ENCODE data around the gene ADGRL1. TPM values are rescaled to one million over a fixed set of nuclear protein-coding genes. Genes with fewer than 3 reads are reported as not detected.
A peak's percentile ranks its signal among the peaks of the same experiment; 100 is the strongest.
"Not testable (repeated sequence)": the region's sequence is repeated elsewhere in the genome, so short reads cannot be mapped to it uniquely, and the experiment has no call there.

ADGRL1 gene
- polyA plus RNA-seq, 1 of the 3 experiments (the other 2 are of a cell fraction), result 13.4 TPM

DNA sequence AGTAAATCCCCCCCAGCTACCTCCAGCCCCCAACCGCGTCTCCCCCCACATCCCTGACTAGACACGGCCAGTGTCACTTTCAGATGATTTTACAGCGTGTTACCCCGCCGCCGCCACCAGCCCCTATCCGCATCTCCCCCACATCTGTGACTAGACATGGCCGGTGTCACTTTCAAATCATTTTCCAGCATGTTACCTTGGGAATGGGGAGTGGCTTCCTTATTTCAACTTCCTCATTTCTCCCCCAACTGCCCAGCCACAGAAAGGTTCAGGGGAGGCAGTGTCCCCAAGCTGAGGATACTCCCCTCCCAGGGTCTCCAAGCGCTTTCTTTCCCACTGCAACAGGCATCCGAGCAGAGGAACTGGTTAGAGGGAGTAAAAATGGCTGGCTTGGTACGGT is 18.4 kb downstream of the ADGRL1 start:
- Histone ChIP-seq H2AFZ (ENCODE audit: low read depth) (no peak overlapping the region), H3K4me3 (ENCODE audit: low read depth in 2 of 2, low read length in 1 of 2) (no peak overlapping the region), H3K4me2 (no peak overlapping the region), H3K36me3 (replicated peaks in 1 of 2; ENCODE audit: control insufficient read depth in 1 of 2, insufficient read depth in 2 of 2, low read length in 1 of 2) (no peaks in the 10 kb centered on the region), H3K9me3 (no peaks in the 10 kb centered on the region), H3K27ac (ENCODE audit: low read depth in 2 of 2, low read length in 1 of 2) (no peak overlapping the region), H4K20me1 (ENCODE audit: insufficient read depth) (0 out of 2 replicates have a peak, but pooled peaks cover 4% of the 10 kb centered on the region), H3K27me3 (ENCODE audit: insufficient read depth) (no peaks in the 10 kb centered on the region), H3K79me2 (ENCODE audit: insufficient read depth) (no peaks in the 10 kb centered on the region), H3K9ac (no peak overlapping the region), H3F3A (replicated peaks; ENCODE audit: insufficient read depth) (no peaks in the 10 kb centered on the region), H3K4me1 (ENCODE audit: control insufficient read depth in 1 of 2, insufficient read depth in 2 of 2, low read depth in 1 of 2, low read length in 1 of 2) (peaks cover 0 to 10% of the 10 kb centered on the region in 2 experiments; a peak in 1 of 4 replicates), H3K9me2 (no peaks in the 10 kb centered on the region)
- DNase-seq, result peak; percentile 11
- 91% methylated on average over 12 of the region's 12 CpGs for WGBS (ENCODE audit: low lambda C conversion rate)
- POLR2A ChIA-PET, result no interaction called here
- TF ChIP-seq NRF1 (IDR thresholded peaks at IDR 0.05; ENCODE audit: low read depth, low read length) (no peak), TCF12 (IDR thresholded peaks at IDR 0.05) (no peak), RXRA (IDR thresholded peaks at IDR 0.05; ENCODE audit: borderline replicate concordance, low read depth) (no peak), SIN3A (IDR thresholded peaks at IDR 0.05; ENCODE audit: borderline replicate concordance, low read depth, low read length) (no peak), NFIC (IDR thresholded peaks at IDR 0.05; ENCODE audit: borderline replicate concordance) (no peak), RCOR1 (IDR thresholded peaks at IDR 0.05; ENCODE audit: low read length) (no peak), GABPA (IDR thresholded peaks at IDR 0.05; ENCODE audit: low read depth) (no peak), GATA2 (CRISPR knock-in tag; IDR thresholded peaks at IDR 0.05) (no peak), EZH2phosphoT487 (IDR thresholded peaks at IDR 0.05; ENCODE audit: borderline replicate concordance, low read depth) (no peak), SMC3 (IDR thresholded peaks at IDR 0.05; ENCODE audit: low read depth, low read length) (no peak), RFX5 (IDR thresholded peaks at IDR 0.05; ENCODE audit: low read length) (no peak)
- TF ChIP-seq, protein P1, sequence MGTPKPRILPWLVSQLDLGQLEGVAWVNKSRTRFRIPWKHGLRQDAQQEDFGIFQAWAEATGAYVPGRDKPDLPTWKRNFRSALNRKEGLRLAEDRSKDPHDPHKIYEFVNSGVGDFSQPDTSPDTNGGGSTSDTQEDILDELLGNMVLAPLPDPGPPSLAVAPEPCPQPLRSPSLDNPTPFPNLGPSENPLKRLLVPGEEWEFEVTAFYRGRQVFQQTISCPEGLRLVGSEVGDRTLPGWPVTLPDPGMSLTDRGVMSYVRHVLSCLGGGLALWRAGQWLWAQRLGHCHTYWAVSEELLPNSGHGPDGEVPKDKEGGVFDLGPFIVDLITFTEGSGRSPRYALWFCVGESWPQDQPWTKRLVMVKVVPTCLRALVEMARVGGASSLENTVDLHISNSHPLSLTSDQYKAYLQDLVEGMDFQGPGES (IDR thresholded peaks at IDR 0.05; ENCODE audit: low read depth, low read length), result no peak
- TF ChIP-seq, protein P2, sequence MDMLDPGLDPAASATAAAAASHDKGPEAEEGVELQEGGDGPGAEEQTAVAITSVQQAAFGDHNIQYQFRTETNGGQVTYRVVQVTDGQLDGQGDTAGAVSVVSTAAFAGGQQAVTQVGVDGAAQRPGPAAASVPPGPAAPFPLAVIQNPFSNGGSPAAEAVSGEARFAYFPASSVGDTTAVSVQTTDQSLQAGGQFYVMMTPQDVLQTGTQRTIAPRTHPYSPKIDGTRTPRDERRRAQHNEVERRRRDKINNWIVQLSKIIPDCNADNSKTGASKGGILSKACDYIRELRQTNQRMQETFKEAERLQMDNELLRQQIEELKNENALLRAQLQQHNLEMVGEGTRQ (IDR thresholded peaks at IDR 0.05; ENCODE audit: borderline replicate concordance, low read depth, low read length), result no peak
- TF ChIP-seq, protein P3, sequence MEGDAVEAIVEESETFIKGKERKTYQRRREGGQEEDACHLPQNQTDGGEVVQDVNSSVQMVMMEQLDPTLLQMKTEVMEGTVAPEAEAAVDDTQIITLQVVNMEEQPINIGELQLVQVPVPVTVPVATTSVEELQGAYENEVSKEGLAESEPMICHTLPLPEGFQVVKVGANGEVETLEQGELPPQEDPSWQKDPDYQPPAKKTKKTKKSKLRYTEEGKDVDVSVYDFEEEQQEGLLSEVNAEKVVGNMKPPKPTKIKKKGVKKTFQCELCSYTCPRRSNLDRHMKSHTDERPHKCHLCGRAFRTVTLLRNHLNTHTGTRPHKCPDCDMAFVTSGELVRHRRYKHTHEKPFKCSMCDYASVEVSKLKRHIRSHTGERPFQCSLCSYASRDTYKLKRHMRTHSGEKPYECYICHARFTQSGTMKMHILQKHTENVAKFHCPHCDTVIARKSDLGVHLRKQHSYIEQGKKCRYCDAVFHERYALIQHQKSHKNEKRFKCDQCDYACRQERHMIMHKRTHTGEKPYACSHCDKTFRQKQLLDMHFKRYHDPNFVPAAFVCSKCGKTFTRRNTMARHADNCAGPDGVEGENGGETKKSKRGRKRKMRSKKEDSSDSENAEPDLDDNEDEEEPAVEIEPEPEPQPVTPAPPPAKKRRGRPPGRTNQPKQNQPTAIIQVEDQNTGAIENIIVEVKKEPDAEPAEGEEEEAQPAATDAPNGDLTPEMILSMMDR (IDR thresholded peaks at IDR 0.05), result no peak
- TF ChIP-seq, protein P4, sequence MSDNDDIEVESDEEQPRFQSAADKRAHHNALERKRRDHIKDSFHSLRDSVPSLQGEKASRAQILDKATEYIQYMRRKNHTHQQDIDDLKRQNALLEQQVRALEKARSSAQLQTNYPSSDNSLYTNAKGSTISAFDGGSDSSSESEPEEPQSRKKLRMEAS (IDR thresholded peaks at IDR 0.05; ENCODE audit: low read depth), result no peak
- TF ChIP-seq, protein P5, sequence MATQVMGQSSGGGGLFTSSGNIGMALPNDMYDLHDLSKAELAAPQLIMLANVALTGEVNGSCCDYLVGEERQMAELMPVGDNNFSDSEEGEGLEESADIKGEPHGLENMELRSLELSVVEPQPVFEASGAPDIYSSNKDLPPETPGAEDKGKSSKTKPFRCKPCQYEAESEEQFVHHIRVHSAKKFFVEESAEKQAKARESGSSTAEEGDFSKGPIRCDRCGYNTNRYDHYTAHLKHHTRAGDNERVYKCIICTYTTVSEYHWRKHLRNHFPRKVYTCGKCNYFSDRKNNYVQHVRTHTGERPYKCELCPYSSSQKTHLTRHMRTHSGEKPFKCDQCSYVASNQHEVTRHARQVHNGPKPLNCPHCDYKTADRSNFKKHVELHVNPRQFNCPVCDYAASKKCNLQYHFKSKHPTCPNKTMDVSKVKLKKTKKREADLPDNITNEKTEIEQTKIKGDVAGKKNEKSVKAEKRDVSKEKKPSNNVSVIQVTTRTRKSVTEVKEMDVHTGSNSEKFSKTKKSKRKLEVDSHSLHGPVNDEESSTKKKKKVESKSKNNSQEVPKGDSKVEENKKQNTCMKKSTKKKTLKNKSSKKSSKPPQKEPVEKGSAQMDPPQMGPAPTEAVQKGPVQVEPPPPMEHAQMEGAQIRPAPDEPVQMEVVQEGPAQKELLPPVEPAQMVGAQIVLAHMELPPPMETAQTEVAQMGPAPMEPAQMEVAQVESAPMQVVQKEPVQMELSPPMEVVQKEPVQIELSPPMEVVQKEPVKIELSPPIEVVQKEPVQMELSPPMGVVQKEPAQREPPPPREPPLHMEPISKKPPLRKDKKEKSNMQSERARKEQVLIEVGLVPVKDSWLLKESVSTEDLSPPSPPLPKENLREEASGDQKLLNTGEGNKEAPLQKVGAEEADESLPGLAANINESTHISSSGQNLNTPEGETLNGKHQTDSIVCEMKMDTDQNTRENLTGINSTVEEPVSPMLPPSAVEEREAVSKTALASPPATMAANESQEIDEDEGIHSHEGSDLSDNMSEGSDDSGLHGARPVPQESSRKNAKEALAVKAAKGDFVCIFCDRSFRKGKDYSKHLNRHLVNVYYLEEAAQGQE (IDR thresholded peaks at IDR 0.05; ENCODE audit: low read depth, low read length), result no peak
- TF ChIP-seq, protein P6, sequence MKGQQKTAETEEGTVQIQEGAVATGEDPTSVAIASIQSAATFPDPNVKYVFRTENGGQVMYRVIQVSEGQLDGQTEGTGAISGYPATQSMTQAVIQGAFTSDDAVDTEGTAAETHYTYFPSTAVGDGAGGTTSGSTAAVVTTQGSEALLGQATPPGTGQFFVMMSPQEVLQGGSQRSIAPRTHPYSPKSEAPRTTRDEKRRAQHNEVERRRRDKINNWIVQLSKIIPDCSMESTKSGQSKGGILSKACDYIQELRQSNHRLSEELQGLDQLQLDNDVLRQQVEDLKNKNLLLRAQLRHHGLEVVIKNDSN (IDR thresholded peaks at IDR 0.05; ENCODE audit: borderline replicate concordance, low read depth), result no peak
- CTCF ChIA-PET, result no interaction called here

DNA sequence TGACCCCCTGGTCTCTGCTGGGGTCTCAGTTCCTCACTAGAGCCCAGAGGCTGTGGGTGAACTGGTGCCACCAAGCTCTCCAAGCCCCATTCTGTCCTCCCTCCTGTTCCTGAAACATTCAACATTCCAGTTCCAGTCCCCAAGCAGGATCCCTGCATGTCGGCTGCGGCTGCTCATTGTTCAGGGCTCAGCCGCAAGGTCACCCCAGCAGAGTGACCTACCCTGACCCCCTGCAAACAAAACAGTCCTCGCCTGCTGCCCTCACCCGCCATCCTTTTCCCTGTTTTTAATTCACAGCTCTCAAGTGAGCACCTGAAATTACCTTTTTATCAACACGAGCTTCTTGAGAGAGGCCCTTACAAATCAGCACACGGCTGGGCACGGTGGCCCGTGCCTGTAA is 19.3 kb downstream of the ADGRL1 start:
- H3F3A ChIP-seq (replicated peaks; ENCODE audit: insufficient read depth); H3K9me2 ChIP-seq; H3K4me3 ChIP-seq (ENCODE audit: low read depth in 2 of 2, low read length in 1 of 2); H3K27me3 ChIP-seq (ENCODE audit: insufficient read depth); H3K36me3 ChIP-seq (replicated peaks in 1 of 2; ENCODE audit: control insufficient read depth in 1 of 2, insufficient read depth in 2 of 2, low read length in 1 of 2); H4K20me1 ChIP-seq (ENCODE audit: insufficient read depth); POLR2A ChIA-PET; H2AFZ ChIP-seq (ENCODE audit: low read depth); DNase-seq; H3K4me2 ChIP-seq; H3K9ac ChIP-seq; H3K27ac ChIP-seq (ENCODE audit: low read depth in 2 of 2, low read length in 1 of 2); H3K79me2 ChIP-seq (ENCODE audit: insufficient read depth); CTCF ChIA-PET; H3K9me3 ChIP-seq: not testable (repeated sequence)
- peaks cover 0 to 10% of the 10 kb centered on the region in 2 experiments; a peak in 1 of 4 replicates for H3K4me1 ChIP-seq (ENCODE audit: control insufficient read depth in 1 of 2, insufficient read depth in 2 of 2, low read depth in 1 of 2, low read length in 1 of 2)
- WGBS (ENCODE audit: low lambda C conversion rate), result 96% methylated on average over 9 of the region's 9 CpGs
